GM12878 (cell line): ENCODE data around the gene KLK13. TPM values are rescaled to one million over a fixed set of nuclear protein-coding genes. Genes with fewer than 3 reads are reported as not detected.

ENCODE experiments used
- ATAC-seq: fragments of 200-7000 bp; cut with Tn5 transposase; 3 replicates; pipeline ENCODE4 v1.9.1; 2020; ENCODE audit warnings: mild to moderate bottlenecking, moderate library complexity
- BruUV-seq: library from RNA; stranded (reverse); fragments of 400-500 nt; replicated peaks from 2 replicates; lab custom pipeline; 2021; lab: Mats Ljungman, UMichigan
- CTCF ChIA-PET: fragments of 300-600 bp; sonication (Branson Sonifier 250); formaldehyde crosslinking; extraction: SDS; loops from one replicate; lab custom pipeline; 2021; ENCODE audit warnings: inconsistent platforms; lab: Yijun Ruan, JAX
- POLR2A ChIA-PET: fragments of 350-600 bp; formaldehyde crosslinking; extraction: SDS; loops from one replicate; lab custom pipeline; 2021; ENCODE audit warnings: inconsistent platforms; lab: Charles Lee
- RAD21 ChIA-PET: fragments of 300-600 bp; sonication (Branson Sonifier 250); formaldehyde crosslinking; loops from one replicate; lab custom pipeline; 2023; ENCODE audit warnings: antibody characterized with exemption; ENCODE audit not compliant: unreplicated experiment; lab: Charles Lee
- SMC1A ChIA-PET: fragments of 300-600 bp; sonication (Branson Sonifier 250); formaldehyde crosslinking; loops from one replicate; lab custom pipeline; 2023; ENCODE audit not compliant: unreplicated experiment, uncharacterized antibody; lab: Charles Lee
- DNase-seq: peaks from one replicate; pipeline ENCODE4 v3.0.0-alpha.2; 2011; ENCODE audit warnings: low read depth, low spot score
- FAIRE-seq: peaks from 3 replicates; lab custom pipeline; 2011; peaks lifted over from hg19 to GRCh38; lab: Jason Lieb, UNC
- H2AFZ ChIP-seq: 2 replicates; pipeline ENCODE4 v1.6.0; 2011; ENCODE audit warnings: low read depth, low read length, control low read depth; ENCODE audit not compliant: control insufficient read depth
- H3K27ac ChIP-seq: 2 replicates; pipeline ENCODE4 v1.5.1; 2011; ENCODE audit warnings: control low read depth; ENCODE audit not compliant: control insufficient read depth, insufficient read depth
- H3K27me3 ChIP-seq, 2 experiments: replicated peaks in 1 of 2; 2 replicates each; pipeline versions ENCODE4 v1.6.0 to v1.6.1; 2011; ENCODE audit warnings: low read length in 1 of 2; ENCODE audit not compliant: control insufficient read depth in 2 of 2, insufficient read depth in 2 of 2
- H3K36me3 ChIP-seq, 2 experiments: 2 replicates each; pipeline ENCODE4 v1.5.1; 2011; ENCODE audit warnings: low read length in 1 of 2; ENCODE audit not compliant: control insufficient read depth in 2 of 2, insufficient read depth in 2 of 2
- H3K4me1 ChIP-seq: 2 replicates; pipeline ENCODE4 v1.6.1; 2011; ENCODE audit warnings: mild to moderate bottlenecking, low read length, moderate library complexity, mixed read lengths; ENCODE audit not compliant: control insufficient read depth, insufficient read depth
- H3K4me2 ChIP-seq: 2 replicates; pipeline ENCODE4 v1.6.0; 2011; ENCODE audit warnings: control low read depth; ENCODE audit not compliant: control insufficient read depth, insufficient read depth
- H3K4me3 ChIP-seq: fragments of 200-600 bp; sonication (generic); 2 replicates; pipeline ENCODE4 v1.5.1; 2016
- H3K79me2 ChIP-seq: 2 replicates; pipeline ENCODE4 v1.6.0; 2011; ENCODE audit warnings: low read length; ENCODE audit not compliant: control insufficient read depth, insufficient read depth
- H3K9ac ChIP-seq: 2 replicates; pipeline ENCODE4 v1.8.0; 2011; ENCODE audit warnings: low read length, control low read depth, mixed read lengths; ENCODE audit not compliant: control insufficient read depth, insufficient read depth
- H3K9me3 ChIP-seq: replicated peaks from 3 replicates; pipeline ENCODE4 v1.5.1; 2011; ENCODE audit warnings: mild to moderate bottlenecking, low read length; ENCODE audit not compliant: control insufficient read depth, insufficient read depth
- H4K20me1 ChIP-seq: 2 replicates; pipeline ENCODE4 v1.6.0; 2011; ENCODE audit not compliant: control insufficient read depth, insufficient read depth
- ATF2 ChIP-seq: IDR thresholded peaks from 2 replicates; pipeline ENCODE4 v1.6.1; 2012; ENCODE audit warnings: low read length, inconsistent platforms
- BCL3 ChIP-seq: IDR thresholded peaks from 2 replicates; pipeline ENCODE4 v1.6.1; 2011; ENCODE audit warnings: borderline replicate concordance, low read depth, mild to moderate bottlenecking, moderate library complexity, low read length; ENCODE audit not compliant: insufficient read depth, poor library complexity, severe bottlenecking
- BMI1 ChIP-seq: fragments of 450-650 bp; IDR thresholded peaks from 2 replicates; pipeline ENCODE4 v1.6.1; 2016; ENCODE audit warnings: mild to moderate bottlenecking, moderate library complexity, borderline replicate concordance
- CTCF ChIP-seq, 3 experiments: IDR thresholded peaks in 2 of 3; conservative IDR thresholded peaks in 1 of 3; 2 replicates each; pipeline ENCODE4 v1.5.1; 2011; ENCODE audit warnings: low read depth in 3 of 3, low read length in 3 of 3, mild to moderate bottlenecking in 3 of 3, control low read depth in 2 of 3, moderate library complexity in 2 of 3, inconsistent platforms in 1 of 3, mixed read lengths in 1 of 3; ENCODE audit not compliant: control insufficient read depth in 2 of 3, insufficient read depth in 1 of 3; ENCODE audit errors: extremely low read depth in 1 of 3
- E4F1 ChIP-seq: fragments of 450-650 bp; IDR thresholded peaks from 2 replicates; pipeline ENCODE4 v1.6.1; 2018; ENCODE audit warnings: borderline replicate concordance, mild to moderate bottlenecking; ENCODE audit not compliant: partially characterized antibody
- IKZF2 ChIP-seq, 2 experiments: fragments of 450-650 bp; IDR thresholded peaks; 2 replicates each; pipeline ENCODE4 v1.6.1; 2017; ENCODE audit warnings: mild to moderate bottlenecking in 2 of 2, moderate library complexity in 2 of 2
- IRF4 ChIP-seq: IDR thresholded peaks from 2 replicates; pipeline ENCODE4 v1.6.1; 2011; ENCODE audit warnings: low read depth, low read length
- MAX ChIP-seq: IDR thresholded peaks from 2 replicates; pipeline ENCODE4 v1.6.1; 2012; ENCODE audit warnings: low read depth, low read length, improper control_type of control experiment
- MEF2B ChIP-seq: fragments of 450-650 bp; IDR thresholded peaks from 2 replicates; pipeline ENCODE4 v1.6.1; 2018; ENCODE audit warnings: mild to moderate bottlenecking, moderate library complexity; ENCODE audit not compliant: partially characterized antibody, poor library complexity, severe bottlenecking
- NR2C1 ChIP-seq: fragments of 450-650 bp; IDR thresholded peaks from 2 replicates; pipeline ENCODE4 v1.6.1; 2017; ENCODE audit warnings: antibody characterized with exemption, mild to moderate bottlenecking, moderate library complexity
- RBBP5 ChIP-seq: fragments of 200-600 bp; sonication (generic); conservative IDR thresholded peaks from 2 replicates; pipeline ENCODE4 v1.6.1; 2016
- SIX5 ChIP-seq: IDR thresholded peaks from 2 replicates; pipeline ENCODE4 v1.6.1; 2011; ENCODE audit warnings: mild to moderate bottlenecking, low read depth, low read length, moderate library complexity; ENCODE audit not compliant: severe bottlenecking
- SMC3 ChIP-seq: IDR thresholded peaks from 2 replicates; pipeline ENCODE4 v1.6.1; 2011; ENCODE audit warnings: low read length, improper control_type of control experiment, borderline replicate concordance
- SP1 ChIP-seq: IDR thresholded peaks from one replicate; pipeline ENCODE4 v1.6.1; 2011; ENCODE audit warnings: low read depth, low read length
- STAT3 ChIP-seq: IDR thresholded peaks from 2 replicates; pipeline ENCODE4 v1.6.1; 2011; ENCODE audit warnings: low read depth, low read length, improper control_type of control experiment
- ZBED1 ChIP-seq: IDR thresholded peaks from 2 replicates; pipeline ENCODE4 v1.6.1; 2016; ENCODE audit warnings: borderline replicate concordance
- ZNF24 ChIP-seq: fragments of 450-650 bp; IDR thresholded peaks from 2 replicates; pipeline ENCODE4 v1.6.1; 2017; ENCODE audit warnings: antibody characterized with exemption, mild to moderate bottlenecking
- WGBS: methylation state at CpG from one replicate; pipeline ENCODE4 v1.1.6; 2016; ENCODE audit warnings: low lambda C conversion rate; ENCODE audit not compliant: insufficient replicate concordance, insufficient coverage; ENCODE audit errors: missing lambda C conversion rate; 5-methylcytosine and 5-hydroxymethylcytosine counted together
- in situ Hi-C: fragments of 300-500 bp; cut with MboI; formaldehyde crosslinking; loops from 9 replicates; pipeline ENCODE4 v1.14.3; 2018; ENCODE audit warnings: mixed read lengths
- intact Hi-C: fragments of 100-400 bp; cut with micrococcal nuclease; formaldehyde crosslinking; loops from one replicate; pipeline ENCODE4 v1.14.2; 2022; ENCODE audit not compliant: unreplicated experiment
- polyA plus RNA-seq, 11 experiments: library from polyadenylated mRNA; depleted of rRNA in 4 of 11; unstranded in 6 of 11; stranded (reverse) in 5 of 11; fragments of >200 nt; fragmentation: Nextera tagmentation in 4 of 11; fragmentation: Illumina TruSeq in 1 of 11; extraction: Ambion mirVana in 4 of 11; extraction: Trizol in 1 of 11; gene quantifications; 1 replicate in 1 of 11; 2 replicates in 10 of 11; pipeline versions ENCODE4 v1.2.1 to v1.2.3, GENCODE V29; 2011 to 2016; ENCODE audit warnings: inconsistent platforms in 2 of 11, missing spikeins in 2 of 11, low read depth in 1 of 11
- total RNA-seq, 4 experiments: library from RNA; depleted of rRNA in 3 of 4; stranded (reverse); fragments of >200 nt in 3 of 4; fragmentation: Illumina TruSeq in 1 of 4; extraction: Trizol in 1 of 4; gene quantifications; 2 replicates each; pipeline versions ENCODE4 v1.2.1 to v1.2.3, GENCODE V29; 2013 to 2021

Gene KLK13
- total and polyA plus RNA-seq, 10 of the 15 experiments (the other 5 are each of a cell fraction or from before 2014, with no cell fraction given) = not detected

- WGBS = 100% methylated on average over 2 of the region's 3 CpGs
- Histone ChIP-seq H3K4me2 (no peak overlapping the region), H2AFZ (no peak overlapping the region), H3K36me3 (peaks cover 8% of the 10 kb centered on the region in 2 experiments; a peak in 3 of 4 replicates), H3K4me1 (no peaks in the 10 kb centered on the region; the same call in 1 of the 2 replicates), H4K20me1 (no peaks in the 10 kb centered on the region; the same call in 1 of the 2 replicates), H3K27me3 (no peaks in the 10 kb centered on the region), H3K9ac (no peak overlapping the region), H3K4me3 (no peak overlapping the region), H3K27ac (no peak overlapping the region), H3K79me2 (no peaks in the 10 kb centered on the region), H3K9me3 (no peaks in the 10 kb centered on the region)
- in situ Hi-C loops = loop anchor here (10.0 kb wide), 1 partner anchor 1076 kb away; the partner anchor contains the start of genes VRK3 and ZNF473
- POLR2A ChIA-PET = no interaction called here
- CTCF ChIA-PET = interaction anchor here (0.6 to 0.7 kb wide), 2 partner anchors 67 to 158 kb away, joined by 3 read pairs; no protein-coding TSS in a partner anchor
- SMC1A ChIA-PET = no interaction called here
- BruUV-seq = no TSS peak
- RAD21 ChIA-PET = no interaction called here
- no peak for DNase-seq
- ATAC-seq = no peak
- FAIRE-seq = no peak
- intact Hi-C loops = no loop called here
- TF ChIP-seq ZNF24 = no peak
- no peak for TF ChIP-seq SMC3
- no peak for TF ChIP-seq IKZF2 (IDR thresholded peaks at IDR 0.05)
- no peak for TF ChIP-seq ZBED1
- TF ChIP-seq STAT3 = no peak
- no peak for TF ChIP-seq BMI1
- no peak for TF ChIP-seq MAX
- no peak for TF ChIP-seq SP1
- no peak for TF ChIP-seq BCL3
- TF ChIP-seq ATF2 = no peak
- no peak for TF ChIP-seq RBBP5
- TF ChIP-seq MEF2B = no peak
- TF ChIP-seq SIX5 = no peak
- TF ChIP-seq IRF4 = no peak
- TF ChIP-seq CTCF (IDR thresholded peaks at IDR 0.05 in 2 of 3, conservative IDR thresholded peaks at IDR 0.05 in 1 of 3; ENCODE audit: control insufficient read depth in 2 of 3, extremely low read depth in 1 of 3, insufficient read depth in 1 of 3, low read depth in 3 of 3, low read length in 3 of 3) = no peak
- TF ChIP-seq NR2C1 = no peak
- no peak for TF ChIP-seq E4F1
These were observed 35.7 kb upstream of the KLK13 start for GRCh38 chr19:51100601-51101000.
